ENCODE measurements around the gene BMPR2.
"Not testable (repeated sequence)": the region's sequence is repeated elsewhere in the genome, so short reads cannot be mapped to it uniquely, and the experiment has no call there.

The BMPR2 gene

GRCh38 chr2:202386495-202386894 lies 10.4 kb downstream of the BMPR2 start:
- not testable (repeated sequence) for DNase-seq

GRCh38 chr2:202387608-202388342 lies 11.6 kb downstream of the BMPR2 start:
- DNase-seq: no peak

- DNase-seq: no peak
These were observed 24.8 kb downstream of the BMPR2 start for GRCh38 chr2:202400941-202401340.

GRCh38 chr2:202405798-202406197 lies 29.7 kb downstream of the BMPR2 start:
- no peak for DNase-seq

- DNase-seq: no peak
These were observed 30.4 kb downstream of the BMPR2 start for GRCh38 chr2:202406445-202406978.

GRCh38 chr2:202408546-202409140 lies 32.5 kb downstream of the BMPR2 start:
- no peak for DNase-seq

GRCh38 chr2:202410092-202410491 lies 34.0 kb downstream of the BMPR2 start:
- no peak for DNase-seq

GRCh38 chr2:202411097-202411496 lies 35.0 kb downstream of the BMPR2 start:
- no peak for DNase-seq

- no peak for DNase-seq
These were observed 41.9 kb downstream of the BMPR2 start for GRCh38 chr2:202418027-202418426.

- DNase-seq: no peak
These were observed 42.4 kb downstream of the BMPR2 start for GRCh38 chr2:202418511-202418910.

GRCh38 chr2:202423139-202423538 lies 47.0 kb downstream of the BMPR2 start:
- DNase-seq: no peak

GRCh38 chr2:202425036-202425435 lies 48.9 kb downstream of the BMPR2 start:
- no peak for DNase-seq

GRCh38 chr2:202426751-202427150 lies 50.6 kb downstream of the BMPR2 start:
- no peak for DNase-seq

GRCh38 chr2:202429164-202429980 lies 53.2 kb downstream of the BMPR2 start:
- DNase-seq: no peak

- no peak for DNase-seq
These were observed 56.6 kb downstream of the BMPR2 start for GRCh38 chr2:202432776-202433175.

GRCh38 chr2:202434472-202434871 lies 58.3 kb downstream of the BMPR2 start:
- no peak for DNase-seq

GRCh38 chr2:202436626-202437025 lies 60.5 kb downstream of the BMPR2 start:
- no peak for DNase-seq

- not testable (repeated sequence) for DNase-seq
These were observed 64.0 kb downstream of the BMPR2 start for GRCh38 chr2:202440117-202440516.

- DNase-seq: no peak
These were observed 66.8 kb downstream of the BMPR2 start for GRCh38 chr2:202442882-202443281.

GRCh38 chr2:202444000-202444399 lies 67.9 kb downstream of the BMPR2 start:
- no peak for DNase-seq

- DNase-seq: no peak
These were observed 73.2 kb downstream of the BMPR2 start for GRCh38 chr2:202449344-202449743.

GRCh38 chr2:202450785-202451184 lies 74.7 kb downstream of the BMPR2 start:
- DNase-seq: no peak

GRCh38 chr2:202452744-202453143 lies 76.6 kb downstream of the BMPR2 start:
- DNase-seq: no peak
